Gastrocnemius medialis (tissue), 4 donors: ENCODE data around the gene CMTR1.

Experiments
- POLR2A ChIP-seq, 2 donors: fragments of 450-650 bp; IDR thresholded peaks; one replicate each; pipeline ENCODE4 v1.6.1; 2017; ENCODE audit warnings: antibody characterized with exemption in 2 of 2, mild to moderate bottlenecking in 2 of 2, moderate library complexity in 2 of 2
- TF ChIP-seq, protein P1 (sequence below), 5 experiments: fragments of 450-650 bp in 3 of 5; fragments of 200-600 bp in 2 of 5; sonication (generic) in 2 of 5; IDR thresholded peaks in 4 of 5; conservative IDR thresholded peaks in 1 of 5; 1 replicate in 4 of 5; 2 replicates in 1 of 5; pipeline ENCODE4 v1.5.1; 2016 to 2019; ENCODE audit warnings: antibody characterized with exemption in 5 of 5, mild to moderate bottlenecking in 3 of 5, moderate library complexity in 3 of 5

DNA sequence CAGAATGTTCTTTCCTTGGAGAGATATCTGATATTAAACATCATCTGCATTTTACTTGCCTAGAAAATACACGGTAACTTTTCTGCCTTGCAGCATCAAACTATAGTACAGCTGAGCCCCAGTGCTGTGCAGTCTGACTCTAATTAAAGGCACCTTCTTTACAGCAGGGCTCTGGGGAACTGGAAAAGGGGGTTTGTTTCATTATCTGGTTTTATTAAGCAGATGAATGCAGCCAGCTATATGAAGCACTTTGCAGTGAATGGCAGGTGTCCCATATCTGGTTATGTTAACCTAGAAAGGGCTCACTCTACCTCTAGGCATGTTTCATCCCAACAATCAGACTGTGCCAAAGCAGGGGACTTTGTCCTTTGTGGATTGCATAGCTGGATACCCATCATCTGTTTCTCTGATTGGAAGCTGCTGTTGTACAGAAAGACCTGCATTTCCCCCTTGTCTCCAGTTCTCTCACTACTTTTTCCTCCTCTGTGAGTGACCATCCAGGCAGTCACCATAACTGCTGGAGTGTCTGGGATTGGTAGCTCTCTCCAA lies 39.6 kb upstream of the CMTR1 start:
- no peak for TF ChIP-seq POLR2A (IDR thresholded peaks at IDR 0.05)
- TF ChIP-seq, protein P1, sequence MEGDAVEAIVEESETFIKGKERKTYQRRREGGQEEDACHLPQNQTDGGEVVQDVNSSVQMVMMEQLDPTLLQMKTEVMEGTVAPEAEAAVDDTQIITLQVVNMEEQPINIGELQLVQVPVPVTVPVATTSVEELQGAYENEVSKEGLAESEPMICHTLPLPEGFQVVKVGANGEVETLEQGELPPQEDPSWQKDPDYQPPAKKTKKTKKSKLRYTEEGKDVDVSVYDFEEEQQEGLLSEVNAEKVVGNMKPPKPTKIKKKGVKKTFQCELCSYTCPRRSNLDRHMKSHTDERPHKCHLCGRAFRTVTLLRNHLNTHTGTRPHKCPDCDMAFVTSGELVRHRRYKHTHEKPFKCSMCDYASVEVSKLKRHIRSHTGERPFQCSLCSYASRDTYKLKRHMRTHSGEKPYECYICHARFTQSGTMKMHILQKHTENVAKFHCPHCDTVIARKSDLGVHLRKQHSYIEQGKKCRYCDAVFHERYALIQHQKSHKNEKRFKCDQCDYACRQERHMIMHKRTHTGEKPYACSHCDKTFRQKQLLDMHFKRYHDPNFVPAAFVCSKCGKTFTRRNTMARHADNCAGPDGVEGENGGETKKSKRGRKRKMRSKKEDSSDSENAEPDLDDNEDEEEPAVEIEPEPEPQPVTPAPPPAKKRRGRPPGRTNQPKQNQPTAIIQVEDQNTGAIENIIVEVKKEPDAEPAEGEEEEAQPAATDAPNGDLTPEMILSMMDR (IDR thresholded peaks at IDR 0.05 in 4 of 5, conservative IDR thresholded peaks at IDR 0.05 in 1 of 5) = no peak
